Globus pallidus (tissue), 1 donor: Measurements from ENCODE around the gene ERBIN.
A peak's percentile ranks its signal among the peaks of the same experiment; 100 is the strongest.
"Not testable (repeated sequence)": the region's sequence is repeated elsewhere in the genome, so short reads cannot be mapped to it uniquely, and the experiment has no call there.

Source experiments
- DNase-seq: peaks from one replicate; pipeline ENCODE4 v3.0.0-alpha.2; 2015; ENCODE audit warnings: low spot score

ERBIN gene

GRCh38 chr5:65926276-65926783 lies at the start of gene ERBIN:
TSS of gene ERBIN (plus strand) at chr5:65926575. CDS start at chr5:65992719, 66,144 bp downstream.
- peak; percentile 64 for DNase-seq

- no peak for DNase-seq
Observed at GRCh38 chr5:65876970-65877369, 49.4 kb upstream of the ERBIN start.

GRCh38 chr5:65879668-65880256 lies 46.6 kb upstream of the ERBIN start:
- DNase-seq, result not testable (repeated sequence)

GRCh38 chr5:65880496-65881072 lies 45.8 kb upstream of the ERBIN start:
- DNase-seq, result no peak

- DNase-seq, result no peak
Observed at GRCh38 chr5:65882278-65882677, 44.1 kb upstream of the ERBIN start.

GRCh38 chr5:65883461-65883860 lies 42.9 kb upstream of the ERBIN start:
- peak; percentile 84 for DNase-seq

- DNase-seq, result no peak
Observed at GRCh38 chr5:65886387-65886786, 40.0 kb upstream of the ERBIN start.

GRCh38 chr5:65892024-65892423 lies 34.4 kb upstream of the ERBIN start:
- DNase-seq, result not testable (repeated sequence)

GRCh38 chr5:65892801-65893200 lies 33.6 kb upstream of the ERBIN start:
- DNase-seq, result no peak

GRCh38 chr5:65893749-65894430 lies 32.5 kb upstream of the ERBIN start:
- no peak for DNase-seq

- no peak for DNase-seq
Observed at GRCh38 chr5:65895891-65896290, 30.5 kb upstream of the ERBIN start.

GRCh38 chr5:65900746-65901145 lies 25.6 kb upstream of the ERBIN start:
- no peak for DNase-seq

- DNase-seq, result no peak
Observed at GRCh38 chr5:65902104-65902503, 24.3 kb upstream of the ERBIN start.

GRCh38 chr5:65903581-65903980 lies 22.8 kb upstream of the ERBIN start:
- no peak for DNase-seq

- no peak for DNase-seq
Observed at GRCh38 chr5:65906256-65906655, 20.1 kb upstream of the ERBIN start.

- no peak for DNase-seq
Observed at GRCh38 chr5:65907135-65907534, 19.2 kb upstream of the ERBIN start.

GRCh38 chr5:65910711-65911110 lies 15.7 kb upstream of the ERBIN start:
- no peak for DNase-seq

- no peak for DNase-seq
Observed at GRCh38 chr5:65912311-65912710, 14.1 kb upstream of the ERBIN start.

- DNase-seq, result peak; percentile 58
Observed at GRCh38 chr5:65913519-65913918, 12.9 kb upstream of the ERBIN start.

- DNase-seq, result peak; percentile 33
Observed at GRCh38 chr5:65914641-65915196, 11.7 kb upstream of the ERBIN start.

GRCh38 chr5:65915661-65916060 lies 10.7 kb upstream of the ERBIN start:
- not testable (repeated sequence) for DNase-seq

- no peak for DNase-seq
Observed at GRCh38 chr5:65916066-65916465, 10.3 kb upstream of the ERBIN start.

GRCh38 chr5:65916636-65917035 lies 9.7 kb upstream of the ERBIN start:
- DNase-seq, result peak; percentile 24
